GM23338 (cell line): ENCODE results near the gene COX4I1. TPM values are rescaled to one million over a fixed set of nuclear protein-coding genes. Genes with fewer than 3 reads are reported as not detected.

ENCODE experiments used
- ATAC-seq: fragments of 200-7000 bp; cut with Tn5 transposase; 3 replicates; pipeline ENCODE4 v1.9.1; 2020
- DNase-seq: peaks from one replicate; pipeline ENCODE4 v3.0.0-alpha.2; 2015; ENCODE audit warnings: low spot score
- H2AFZ ChIP-seq: fragments of 200-600 bp; sonication (generic); 2 replicates; pipeline ENCODE4 v1.8.0; 2016; ENCODE audit warnings: antibody characterized with exemption, mild to moderate bottlenecking, moderate library complexity
- H3F3A ChIP-seq: fragments of 200-600 bp; sonication (generic); replicated peaks from 2 replicates; pipeline ENCODE4 v1.8.0; 2017; ENCODE audit warnings: antibody characterized with exemption, mixed run types, low read depth
- H3K27ac ChIP-seq: fragments of 200-600 bp; sonication (generic); 2 replicates; pipeline ENCODE4 v1.6.1; 2016; ENCODE audit warnings: low read depth
- H3K27me3 ChIP-seq: fragments of 200-600 bp; sonication (generic); 2 replicates; pipeline ENCODE4 v1.8.0; 2016; ENCODE audit warnings: mild to moderate bottlenecking, mixed run types, moderate library complexity; ENCODE audit not compliant: insufficient read depth
- H3K36me3 ChIP-seq: fragments of 200-600 bp; sonication (generic); 2 replicates; pipeline ENCODE4 v1.8.0; 2016; ENCODE audit warnings: mild to moderate bottlenecking; ENCODE audit not compliant: insufficient read depth
- H3K4me1 ChIP-seq: fragments of 200-600 bp; sonication (generic); 2 replicates; pipeline ENCODE4 v1.8.0; 2016; ENCODE audit warnings: mild to moderate bottlenecking, moderate library complexity; ENCODE audit not compliant: insufficient read depth
- H3K4me2 ChIP-seq: fragments of 200-600 bp; sonication (generic); 2 replicates; pipeline ENCODE4 v1.7.1; 2017; ENCODE audit warnings: mixed run types
- H3K4me3 ChIP-seq: fragments of 200-600 bp; sonication (generic); 2 replicates; pipeline ENCODE4 v1.6.1; 2016; ENCODE audit warnings: mixed run types
- H3K79me2 ChIP-seq: fragments of 200-600 bp; sonication (generic); replicated peaks from 2 replicates; pipeline ENCODE4 v1.8.0; 2017; ENCODE audit warnings: mild to moderate bottlenecking; ENCODE audit not compliant: insufficient read depth
- H3K9me2 ChIP-seq: fragments of 200-600 bp; sonication (generic); 2 replicates; pipeline ENCODE4 v1.8.0; 2017; ENCODE audit not compliant: insufficient read depth
- H4K20me1 ChIP-seq: fragments of 200-600 bp; sonication (generic); replicated peaks from 2 replicates; pipeline ENCODE4 v1.8.0; 2017; ENCODE audit warnings: mild to moderate bottlenecking; ENCODE audit not compliant: insufficient read depth
- H3K27ac Mint-ChIP-seq: 2 replicates; pipeline ENCODE4 v1.8.0; 2020; ENCODE audit warnings: inconsistent platforms, mild to moderate bottlenecking, moderate library complexity, mixed read lengths
- H3K27me3 Mint-ChIP-seq: 3 replicates; pipeline ENCODE4 v1.8.0; 2022; ENCODE audit warnings: low read depth, mild to moderate bottlenecking, moderate library complexity, mixed read lengths, inconsistent platforms; ENCODE audit not compliant: insufficient read depth, poor library complexity
- H3K36me3 Mint-ChIP-seq: 3 replicates; pipeline ENCODE4 v1.8.0; 2021; ENCODE audit warnings: low read depth, mild to moderate bottlenecking, inconsistent platforms, moderate library complexity, mixed read lengths
- H3K4me1 Mint-ChIP-seq: 3 replicates; pipeline ENCODE4 v1.8.0; 2020; ENCODE audit warnings: mild to moderate bottlenecking, inconsistent platforms, mixed read lengths
- H3K4me3 Mint-ChIP-seq: 3 replicates; pipeline ENCODE4 v1.8.0; 2021; ENCODE audit warnings: moderate library complexity, mild to moderate bottlenecking, inconsistent platforms, mixed read lengths
- H3K9me3 Mint-ChIP-seq: 3 replicates; pipeline ENCODE4 v1.8.0; 2020; ENCODE audit warnings: moderate library complexity, mild to moderate bottlenecking, inconsistent platforms, mixed read lengths
- CREB1 ChIP-seq: fragments of 250-450 bp; sonication (Bioruptor Pico); IDR thresholded peaks from 2 replicates; pipeline ENCODE4 v1.5.0; 2020; ENCODE audit warnings: low read depth, mild to moderate bottlenecking, moderate library complexity
- POLR2AphosphoS5 ChIP-seq: IDR thresholded peaks from 2 replicates; pipeline ENCODE4 v1.6.1; 2016; ENCODE audit warnings: antibody characterized with exemption, low read depth
- STAT1 ChIP-seq: IDR thresholded peaks from one replicate; pipeline ENCODE4 v1.6.1; 2016; ENCODE audit warnings: antibody characterized with exemption; ENCODE audit not compliant: unreplicated experiment
- polyA plus RNA-seq: library from polyadenylated mRNA; unstranded; fragments of >200 nt; fragmentation: Nextera tagmentation; extraction: Ambion mirVana; gene quantifications from 2 replicates; pipeline ENCODE4 v1.2.1, GENCODE V29; 2016
- total RNA-seq: library from RNA; depleted of rRNA; stranded (reverse); fragments of >200 nt; shearing (Covaris generic); gene quantifications from 2 replicates; pipeline ENCODE4 v1.2.3, GENCODE V29; 2014
- TF ChIP-seq, protein P1 (sequence below): IDR thresholded peaks from one replicate; pipeline ENCODE4 v1.6.1; 2018; ENCODE audit warnings: antibody characterized with exemption; ENCODE audit not compliant: unreplicated experiment
- TF ChIP-seq, protein P2 (sequence below): IDR thresholded peaks from 2 replicates; pipeline ENCODE4 v1.6.1; 2016; ENCODE audit warnings: antibody characterized with exemption
- TF ChIP-seq, protein P3 (sequence below), 2 experiments: fragments of 200-600 bp in 1 of 2; sonication (generic) in 1 of 2; conservative IDR thresholded peaks; 2 replicates each; pipeline versions ENCODE4 v1.5.1 to v1.6.1; 2016 to 2017; ENCODE audit warnings: antibody characterized with exemption in 2 of 2, low read depth in 2 of 2, mild to moderate bottlenecking in 2 of 2, moderate library complexity in 1 of 2

Gene COX4I1
- total and polyA plus RNA-seq, 2 experiments from 2014 or later = 329 to 1,008 TPM

DNA sequence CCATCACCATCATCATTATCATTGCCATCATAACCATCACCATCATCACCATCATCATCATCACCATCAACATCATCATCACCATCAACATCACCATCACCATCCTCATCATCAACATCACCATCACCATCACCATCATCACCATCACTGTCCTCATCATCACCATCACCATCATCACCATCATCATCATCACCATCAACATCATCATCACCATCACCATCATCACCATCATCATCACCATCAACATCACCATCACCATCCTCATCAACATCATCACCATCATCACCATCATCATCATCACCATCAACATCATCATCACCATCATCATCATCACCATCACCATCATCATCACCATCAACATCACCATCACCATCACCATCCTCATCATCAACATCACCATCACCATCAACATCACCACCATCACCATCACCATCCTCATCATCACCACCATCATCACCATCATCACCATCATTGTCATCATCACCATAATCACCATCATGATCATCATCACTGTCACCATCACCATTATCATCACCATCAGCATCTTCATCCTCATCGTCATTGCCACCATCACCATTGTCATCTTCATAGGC is 23.9 kb downstream of the COX4I1 start:
- Histone ChIP-seq H3K9me2 (peaks cover 7% of the 10 kb centered on the region; the same call in 1 of the 2 replicates), H2AFZ (no peak overlapping the region), H3K36me3 (no peaks in the 10 kb centered on the region), H3K27ac (no peak overlapping the region), H3K27me3 (0 out of 2 replicates have a peak, but pooled peaks cover 4% of the 10 kb centered on the region), H3F3A (no peaks in the 10 kb centered on the region), H3K4me1 (no peaks in the 10 kb centered on the region), H3K79me2 (no peaks in the 10 kb centered on the region), H3K4me3 (no peak overlapping the region), H4K20me1 (no peaks in the 10 kb centered on the region), H3K4me2 (no peak overlapping the region)
- TF ChIP-seq, protein P1, sequence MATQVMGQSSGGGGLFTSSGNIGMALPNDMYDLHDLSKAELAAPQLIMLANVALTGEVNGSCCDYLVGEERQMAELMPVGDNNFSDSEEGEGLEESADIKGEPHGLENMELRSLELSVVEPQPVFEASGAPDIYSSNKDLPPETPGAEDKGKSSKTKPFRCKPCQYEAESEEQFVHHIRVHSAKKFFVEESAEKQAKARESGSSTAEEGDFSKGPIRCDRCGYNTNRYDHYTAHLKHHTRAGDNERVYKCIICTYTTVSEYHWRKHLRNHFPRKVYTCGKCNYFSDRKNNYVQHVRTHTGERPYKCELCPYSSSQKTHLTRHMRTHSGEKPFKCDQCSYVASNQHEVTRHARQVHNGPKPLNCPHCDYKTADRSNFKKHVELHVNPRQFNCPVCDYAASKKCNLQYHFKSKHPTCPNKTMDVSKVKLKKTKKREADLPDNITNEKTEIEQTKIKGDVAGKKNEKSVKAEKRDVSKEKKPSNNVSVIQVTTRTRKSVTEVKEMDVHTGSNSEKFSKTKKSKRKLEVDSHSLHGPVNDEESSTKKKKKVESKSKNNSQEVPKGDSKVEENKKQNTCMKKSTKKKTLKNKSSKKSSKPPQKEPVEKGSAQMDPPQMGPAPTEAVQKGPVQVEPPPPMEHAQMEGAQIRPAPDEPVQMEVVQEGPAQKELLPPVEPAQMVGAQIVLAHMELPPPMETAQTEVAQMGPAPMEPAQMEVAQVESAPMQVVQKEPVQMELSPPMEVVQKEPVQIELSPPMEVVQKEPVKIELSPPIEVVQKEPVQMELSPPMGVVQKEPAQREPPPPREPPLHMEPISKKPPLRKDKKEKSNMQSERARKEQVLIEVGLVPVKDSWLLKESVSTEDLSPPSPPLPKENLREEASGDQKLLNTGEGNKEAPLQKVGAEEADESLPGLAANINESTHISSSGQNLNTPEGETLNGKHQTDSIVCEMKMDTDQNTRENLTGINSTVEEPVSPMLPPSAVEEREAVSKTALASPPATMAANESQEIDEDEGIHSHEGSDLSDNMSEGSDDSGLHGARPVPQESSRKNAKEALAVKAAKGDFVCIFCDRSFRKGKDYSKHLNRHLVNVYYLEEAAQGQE = no peak
- TF ChIP-seq POLR2AphosphoS5 (no peak), STAT1 (no peak), CREB1 (no peak)
- TF ChIP-seq, protein P2, sequence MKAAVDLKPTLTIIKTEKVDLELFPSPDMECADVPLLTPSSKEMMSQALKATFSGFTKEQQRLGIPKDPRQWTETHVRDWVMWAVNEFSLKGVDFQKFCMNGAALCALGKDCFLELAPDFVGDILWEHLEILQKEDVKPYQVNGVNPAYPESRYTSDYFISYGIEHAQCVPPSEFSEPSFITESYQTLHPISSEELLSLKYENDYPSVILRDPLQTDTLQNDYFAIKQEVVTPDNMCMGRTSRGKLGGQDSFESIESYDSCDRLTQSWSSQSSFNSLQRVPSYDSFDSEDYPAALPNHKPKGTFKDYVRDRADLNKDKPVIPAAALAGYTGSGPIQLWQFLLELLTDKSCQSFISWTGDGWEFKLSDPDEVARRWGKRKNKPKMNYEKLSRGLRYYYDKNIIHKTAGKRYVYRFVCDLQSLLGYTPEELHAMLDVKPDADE = no peak
- TF ChIP-seq, protein P3, sequence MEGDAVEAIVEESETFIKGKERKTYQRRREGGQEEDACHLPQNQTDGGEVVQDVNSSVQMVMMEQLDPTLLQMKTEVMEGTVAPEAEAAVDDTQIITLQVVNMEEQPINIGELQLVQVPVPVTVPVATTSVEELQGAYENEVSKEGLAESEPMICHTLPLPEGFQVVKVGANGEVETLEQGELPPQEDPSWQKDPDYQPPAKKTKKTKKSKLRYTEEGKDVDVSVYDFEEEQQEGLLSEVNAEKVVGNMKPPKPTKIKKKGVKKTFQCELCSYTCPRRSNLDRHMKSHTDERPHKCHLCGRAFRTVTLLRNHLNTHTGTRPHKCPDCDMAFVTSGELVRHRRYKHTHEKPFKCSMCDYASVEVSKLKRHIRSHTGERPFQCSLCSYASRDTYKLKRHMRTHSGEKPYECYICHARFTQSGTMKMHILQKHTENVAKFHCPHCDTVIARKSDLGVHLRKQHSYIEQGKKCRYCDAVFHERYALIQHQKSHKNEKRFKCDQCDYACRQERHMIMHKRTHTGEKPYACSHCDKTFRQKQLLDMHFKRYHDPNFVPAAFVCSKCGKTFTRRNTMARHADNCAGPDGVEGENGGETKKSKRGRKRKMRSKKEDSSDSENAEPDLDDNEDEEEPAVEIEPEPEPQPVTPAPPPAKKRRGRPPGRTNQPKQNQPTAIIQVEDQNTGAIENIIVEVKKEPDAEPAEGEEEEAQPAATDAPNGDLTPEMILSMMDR (conservative IDR thresholded peaks at IDR 0.05; ENCODE audit: low read depth in 2 of 2) = no peak
- no peak overlapping the region for H3K4me3 Mint-ChIP-seq
- DNase-seq (no peak), ATAC-seq (no peak)
- no peaks in the 10 kb centered on the region; the same call in 2 of the 3 replicates for H3K4me1 Mint-ChIP-seq
- H3K27ac Mint-ChIP-seq = no peak overlapping the region
- peaks cover 15% of the 10 kb centered on the region for H3K27me3 Mint-ChIP-seq
- no peaks in the 10 kb centered on the region for H3K9me3 Mint-ChIP-seq
- H3K36me3 Mint-ChIP-seq = no peaks in the 10 kb centered on the region
